H1 (cell line): ENCODE measurements around the gene CACNG8. TPM values are rescaled to one million over a fixed set of nuclear protein-coding genes. Genes with fewer than 3 reads are reported as not detected.

ENCODE experiments used
- CTCF ChIA-PET: fragments of 300-600 bp; sonication (Branson Sonifier 250); formaldehyde crosslinking; loops from one replicate; lab custom pipeline; 2021; ENCODE audit not compliant: partially characterized antibody; lab: Charles Lee
- POLR2A ChIA-PET: fragments of 300-600 bp; sonication (Branson Sonifier 250); formaldehyde crosslinking; loops from one replicate; lab custom pipeline; 2021; ENCODE audit warnings: inconsistent platforms; ENCODE audit not compliant: partially characterized antibody; lab: Charles Lee
- DNase-seq, 2 experiments: peaks; one replicate each; pipeline versions ENCODE4 v3.0.0 to v3.0.0-alpha.2; 2010 to 2022; ENCODE audit warnings: low spot score in 2 of 2, low read depth in 1 of 2, mixed read lengths in 1 of 2
- FAIRE-seq: peaks from 2 replicates; lab custom pipeline; 2011; peaks lifted over from hg19 to GRCh38; lab: Jason Lieb, UNC
- H2AFZ ChIP-seq: 2 replicates; pipeline ENCODE4 v1.8.1; 2012; ENCODE audit warnings: low read length, inconsistent platforms
- H2AK5ac ChIP-seq: 2 replicates; pipeline ENCODE4 v1.6.1; 2013; ENCODE audit warnings: low read depth, low read length
- H2BK120ac ChIP-seq: replicated peaks from 2 replicates; pipeline ENCODE3; 2013; ENCODE audit warnings: low read depth, low read length, inconsistent platforms
- H2BK12ac ChIP-seq: 2 replicates; pipeline ENCODE4 v1.6.1; 2013; ENCODE audit warnings: low read depth, low read length
- H2BK15ac ChIP-seq: 2 replicates; pipeline ENCODE4 v1.6.1; 2013; ENCODE audit warnings: low read length
- H2BK20ac ChIP-seq: 2 replicates; pipeline ENCODE4 v1.6.1; 2013; ENCODE audit warnings: low read length
- H2BK5ac ChIP-seq: 2 replicates; pipeline ENCODE4 v1.6.1; 2013; ENCODE audit warnings: low read depth, low read length
- H3K14ac ChIP-seq: 2 replicates; pipeline ENCODE4 v1.6.1; 2013; ENCODE audit warnings: inconsistent platforms; ENCODE audit not compliant: insufficient read length
- H3K18ac ChIP-seq: 2 replicates; pipeline ENCODE4 v1.6.1; 2013; ENCODE audit warnings: low read length; ENCODE audit errors: extremely low read depth
- H3K23ac ChIP-seq: 2 replicates; pipeline ENCODE4 v1.6.1; 2013; ENCODE audit warnings: inconsistent platforms; ENCODE audit not compliant: insufficient read length
- H3K23me2 ChIP-seq: 2 replicates; pipeline ENCODE4 v1.6.1; 2013; ENCODE audit warnings: low read depth, low read length
- H3K27ac ChIP-seq: 2 replicates; pipeline ENCODE4 v1.6.1; 2011; ENCODE audit warnings: low read depth, low read length, inconsistent platforms
- H3K27me3 ChIP-seq, 4 experiments: replicated peaks in 1 of 4; 1 replicate in 1 of 4; 2 replicates in 3 of 4; pipeline versions ENCODE4 v1.6.1 to v1.8.1; 2011 to 2013; ENCODE audit warnings: low read length in 3 of 4, mild to moderate bottlenecking in 3 of 4, inconsistent platforms in 2 of 4, mixed read lengths in 2 of 4, moderate library complexity in 1 of 4; ENCODE audit not compliant: control insufficient read depth in 3 of 4, insufficient read depth in 3 of 4; ENCODE audit errors: extremely low read depth in 1 of 4
- H3K36me3 ChIP-seq, 4 experiments: 2 replicates each; pipeline versions ENCODE4 v1.6.1 to v1.8.1; 2011 to 2013; ENCODE audit warnings: mild to moderate bottlenecking in 4 of 4, low read length in 3 of 4, moderate library complexity in 2 of 4, control low read depth in 1 of 4, inconsistent platforms in 1 of 4; ENCODE audit not compliant: insufficient read depth in 4 of 4, control insufficient read depth in 2 of 4
- H3K4ac ChIP-seq: replicated peaks from 2 replicates; pipeline ENCODE3; 2013; ENCODE audit warnings: low read length, low read depth, mixed read lengths, inconsistent platforms; ENCODE audit not compliant: insufficient read length
- H3K4me1 ChIP-seq, 4 experiments: replicated peaks in 1 of 4; 1 replicate in 1 of 4; 2 replicates in 3 of 4; pipeline versions ENCODE4 v1.6.1 to v1.8.1; 2011 to 2013; ENCODE audit warnings: low read length in 3 of 4, inconsistent platforms in 2 of 4, mixed read lengths in 1 of 4; ENCODE audit not compliant: insufficient read depth in 4 of 4, control insufficient read depth in 3 of 4
- H3K4me2 ChIP-seq, 2 experiments: 2 replicates each; pipeline versions ENCODE4 v1.6.1 to v1.8.1; 2011 to 2013; ENCODE audit warnings: low read depth in 2 of 2, low read length in 2 of 2, control low read depth in 1 of 2, inconsistent platforms in 1 of 2, mild to moderate bottlenecking in 1 of 2; ENCODE audit not compliant: insufficient read depth in 1 of 2
- H3K4me3 ChIP-seq, 4 experiments: fragments of 200-600, 300-600 bp in 1 of 4; sonication (generic), shearing (Covaris generic), sonication (Bioruptor Twin) in 1 of 4; 2 replicates each; pipeline versions ENCODE4 v1.5.1 to v1.8.1; 2011 to 2016; ENCODE audit warnings: low read length in 4 of 4, low read depth in 3 of 4, control low read depth in 2 of 4, inconsistent platforms in 2 of 4, mild to moderate bottlenecking in 2 of 4, mixed read lengths in 1 of 4, moderate library complexity in 1 of 4; ENCODE audit not compliant: insufficient read depth in 2 of 4; ENCODE audit errors: extremely low read depth in 1 of 4
- H3K56ac ChIP-seq: replicated peaks from 2 replicates; pipeline ENCODE3; 2013; ENCODE audit warnings: low read depth, mild to moderate bottlenecking, mixed read lengths, low read length, inconsistent platforms; ENCODE audit not compliant: insufficient read length
- H3K79me1 ChIP-seq: 2 replicates; pipeline ENCODE4 v1.6.1; 2013; ENCODE audit warnings: low read depth, low read length, control low read depth
- H3K79me2 ChIP-seq, 2 experiments: 2 replicates each; pipeline versions ENCODE4 v1.6.1 to v1.8.1; 2012 to 2013; ENCODE audit warnings: low read length in 2 of 2, mild to moderate bottlenecking in 2 of 2, inconsistent platforms in 1 of 2; ENCODE audit not compliant: insufficient read depth in 2 of 2, control insufficient read depth in 1 of 2
- H3K9ac ChIP-seq, 4 experiments: replicated peaks in 1 of 4; 1 replicate in 1 of 4; 2 replicates in 3 of 4; pipeline versions ENCODE4 v1.6.1 to v1.8.1; 2011 to 2013; ENCODE audit warnings: low read depth in 3 of 4, low read length in 3 of 4, control low read depth in 2 of 4, mild to moderate bottlenecking in 2 of 4, moderate library complexity in 2 of 4, inconsistent platforms in 1 of 4; ENCODE audit errors: extremely low read depth in 1 of 4
- H3K9me3 ChIP-seq, 2 experiments: 2 replicates each; pipeline versions ENCODE4 v1.6.1 to v1.8.1; 2012 to 2013; ENCODE audit warnings: mild to moderate bottlenecking in 2 of 2, moderate library complexity in 2 of 2, control low read depth in 1 of 2, inconsistent platforms in 1 of 2, low read depth in 1 of 2, low read length in 1 of 2, mixed read lengths in 1 of 2; ENCODE audit not compliant: insufficient read depth in 2 of 2
- H4K20me1 ChIP-seq, 2 experiments: replicated peaks in 1 of 2; 2 replicates each; pipeline versions ENCODE3 to v1.8.1; 2011 to 2013; ENCODE audit warnings: inconsistent platforms in 2 of 2, low read length in 2 of 2, mild to moderate bottlenecking in 1 of 2; ENCODE audit not compliant: insufficient read depth in 2 of 2, control insufficient read depth in 1 of 2
- H4K5ac ChIP-seq: 2 replicates; pipeline ENCODE4 v1.6.1; 2013; ENCODE audit warnings: low read length, low read depth, mixed read lengths, inconsistent platforms; ENCODE audit not compliant: insufficient read length
- H4K8ac ChIP-seq: 2 replicates; pipeline ENCODE4 v1.8.0; 2013; ENCODE audit warnings: mild to moderate bottlenecking, moderate library complexity, low read length, inconsistent platforms; ENCODE audit not compliant: insufficient read depth; ENCODE audit errors: extremely low read depth
- H4K91ac ChIP-seq: replicated peaks from 2 replicates; pipeline ENCODE3; 2013; ENCODE audit warnings: low read length, mixed read lengths, inconsistent platforms; ENCODE audit not compliant: insufficient read length
- ASH2L ChIP-seq: fragments of 200-600, 300-600 bp; sonication (generic); IDR thresholded peaks from one replicate; pipeline ENCODE4 v1.7.1; 2017; ENCODE audit warnings: low read length
- HDAC2 ChIP-seq, 2 experiments: fragments of 300-600 bp in 1 of 2; sonication (generic) in 1 of 2; IDR thresholded peaks; 2 replicates each; pipeline ENCODE4 v1.6.1; 2011 to 2012; ENCODE audit warnings: low read depth in 2 of 2, low read length in 2 of 2, mild to moderate bottlenecking in 2 of 2, moderate library complexity in 2 of 2, borderline replicate concordance in 1 of 2, inconsistent platforms in 1 of 2
- KDM4A ChIP-seq: IDR thresholded peaks from one replicate; pipeline ENCODE4 v1.7.1; 2012; ENCODE audit warnings: low read depth, mild to moderate bottlenecking, moderate library complexity, low read length, inconsistent platforms; ENCODE audit not compliant: severe bottlenecking
- MAX ChIP-seq: IDR thresholded peaks from 2 replicates; pipeline ENCODE4 v1.6.1; 2012; ENCODE audit warnings: inconsistent platforms
- NRF1 ChIP-seq: IDR thresholded peaks from 2 replicates; pipeline ENCODE4 v1.6.1; 2011; ENCODE audit warnings: mild to moderate bottlenecking, low read depth, low read length, improper control_type of control experiment
- RAD21 ChIP-seq, 2 experiments: IDR thresholded peaks in 1 of 2; conservative IDR thresholded peaks in 1 of 2; 2 replicates each; pipeline ENCODE4 v1.6.1; 2011; ENCODE audit warnings: low read depth in 2 of 2, low read length in 2 of 2, improper control_type of control experiment in 1 of 2, inconsistent platforms in 1 of 2, mild to moderate bottlenecking in 1 of 2, moderate library complexity in 1 of 2
- RBBP5 ChIP-seq: IDR thresholded peaks from 2 replicates; pipeline ENCODE4 v1.7.1; 2012; ENCODE audit warnings: low read depth, mild to moderate bottlenecking, inconsistent platforms, low read length, moderate library complexity, borderline replicate concordance
- SIN3A ChIP-seq, 2 experiments: IDR thresholded peaks in 1 of 2; conservative IDR thresholded peaks in 1 of 2; 2 replicates each; pipeline ENCODE4 v1.6.1; 2011 to 2012; ENCODE audit warnings: low read length in 2 of 2, improper control_type of control experiment in 1 of 2, low read depth in 1 of 2, mild to moderate bottlenecking in 1 of 2
- SP1 ChIP-seq: IDR thresholded peaks from 2 replicates; pipeline ENCODE4 v1.6.1; 2011; ENCODE audit warnings: low read depth, low read length
- SP4 ChIP-seq: IDR thresholded peaks from 2 replicates; pipeline ENCODE4 v1.6.1; 2012; ENCODE audit warnings: low read length, inconsistent platforms
- TEAD4 ChIP-seq: IDR thresholded peaks from 2 replicates; pipeline ENCODE4 v1.6.1; 2012; ENCODE audit warnings: low read depth, low read length, inconsistent platforms, mixed read lengths
- WGBS, 2 experiments: shearing (Covaris generic) in 1 of 2; methylation state at CpG; one replicate each; pipeline versions ENCODE4 v1.1.6 to v1.1.7; 2013 to 2015; ENCODE audit warnings: low lambda C conversion rate in 2 of 2, mixed read lengths in 2 of 2, inconsistent platforms in 1 of 2, low coverage in 1 of 2, missing lambda C conversion rate in 1 of 2; ENCODE audit not compliant: insufficient replicate concordance in 2 of 2, insufficient coverage in 1 of 2, insufficient read length in 1 of 2; ENCODE audit errors: extremely low coverage in 1 of 2, missing lambda C conversion rate in 1 of 2; 5-methylcytosine and 5-hydroxymethylcytosine counted together
- polyA plus RNA-seq, 7 experiments: library from polyadenylated mRNA; depleted of rRNA in 3 of 7; stranded (reverse) in 5 of 7; unstranded in 2 of 7; fragments of >200 nt in 5 of 7; fragments of 200-250 nt in 2 of 7; gene quantifications; 1 replicate in 5 of 7; 2 replicates in 1 of 7; 4 replicates in 1 of 7; pipeline versions ENCODE4 v1.2.1 to v1.2.3, GENCODE V29; 2011 to 2013; ENCODE audit warnings: missing spikeins in 2 of 7, mixed read lengths in 2 of 7
- total RNA-seq: library from RNA; stranded (reverse); fragmentation: NEBNext Ultra II Directional; extraction: Animal tissue kit (Norgen Biotek cat#: 25700); gene quantifications from 2 replicates; pipeline ENCODE4 v1.2.1, GENCODE V29; 2021

Gene CACNG8
- total and polyA plus RNA-seq, 2 of the 8 experiments (the other 6 are each of a cell fraction or from before 2014, with no cell fraction given) = 0.41 to 4.5 TPM

- H3K4me2 ChIP-seq = peak overlapping the region; percentile 90 to 91
- peak overlapping the region; percentile 49; the same call in 1 of the 2 replicates for H2AK5ac ChIP-seq
- H4K5ac ChIP-seq = no peak overlapping the region
- H3K27me3 ChIP-seq = peaks cover 0 to 3% (median 1%) of the 10 kb centered on the region in 4 experiments; a peak in 2 of 7 replicates
- peak overlapping the region in 2 of 4 experiments; percentile 11 to 64; a peak in 4 of 7 replicates for H3K9ac ChIP-seq
- H2AFZ ChIP-seq = no peak overlapping the region
- H3K36me3 ChIP-seq = peaks cover 0 to 10% (median 8%) of the 10 kb centered on the region in 4 experiments; a peak in 5 of 8 replicates
- no peak overlapping the region for H3K14ac ChIP-seq
- no peak overlapping the region for H3K23ac ChIP-seq
- H3K23me2 ChIP-seq = peaks cover 37% of the 10 kb centered on the region
- H3K56ac ChIP-seq = no peak overlapping the region
- H3K18ac ChIP-seq = peak overlapping the region; percentile 90
- peak overlapping the region; percentile 71 for H2BK120ac ChIP-seq
- no peaks in the 10 kb centered on the region for H4K20me1 ChIP-seq
- H3K27ac ChIP-seq = no peak overlapping the region; the same call in 1 of the 2 replicates
- peaks cover 0 to 15% of the 10 kb centered on the region in 2 experiments; a peak in 1 of 4 replicates for H3K79me2 ChIP-seq
- H2BK12ac ChIP-seq = peak overlapping the region; percentile 90
- no peak overlapping the region for H3K4ac ChIP-seq
- no peaks in the 10 kb centered on the region for H3K9me3 ChIP-seq
- H3K4me3 ChIP-seq = peak overlapping the region; percentile 48 to 88 (median 58)
- FAIRE-seq = no peak
- ChIA-PET CTCF (interaction anchor here (0.6 to 3.6 kb wide), 8 partner anchors 10 to 227 kb away, joined by 3 to 23 read pairs (median 4); no protein-coding TSS in a partner anchor), POLR2A (interaction anchor here (0.6 to 5.6 kb wide), 16 partner anchors 9 to 192 kb away, joined by 3 to 41 read pairs (median 4); partner anchors contain the start of gene MYADM)
- WGBS, 2 experiments = 3% methylated on average over 10 of the region's 10 CpGs; no CpG with 5 or more reads in 1 of the 2 experiments
- H2BK5ac ChIP-seq = peak overlapping the region; percentile 71; the same call in 1 of the 2 replicates
- H4K8ac ChIP-seq = no peak overlapping the region
- peak overlapping the region; percentile 53; the same call in 1 of the 2 replicates for H2BK15ac ChIP-seq
- H2BK20ac ChIP-seq = peak overlapping the region; percentile 61; the same call in 1 of the 2 replicates
- H3K4me1 ChIP-seq = peaks cover 8 to 24% (median 16%) of the 10 kb centered on the region in 4 experiments
- H3K79me1 ChIP-seq = peaks cover 6% of the 10 kb centered on the region; the same call in 1 of the 2 replicates
- DNase-seq = peak in 1 of 2 experiments; percentile 75
- H4K91ac ChIP-seq = peak overlapping the region; percentile 27
- TF ChIP-seq RBBP5 (no peak), HDAC2 (IDR thresholded peaks at IDR 0.05; ENCODE audit: borderline replicate concordance in 1 of 2, low read depth in 2 of 2, low read length in 2 of 2) (0 out of 4 replicates have a peak, but pooled peaks of 1 of the 2 experiments have one; percentile 33), MAX (no peak), NRF1 (no peak), SIN3A (conservative IDR thresholded peaks at IDR 0.05 in 1 of 2, IDR thresholded peaks at IDR 0.05 in 1 of 2; ENCODE audit: low read depth in 1 of 2, low read length in 2 of 2) (0 out of 4 replicates have a peak, but pooled peaks of 1 of the 2 experiments have one; percentile 38), TEAD4 (no peak), RAD21 (IDR thresholded peaks at IDR 0.05 in 1 of 2, conservative IDR thresholded peaks at IDR 0.05 in 1 of 2; ENCODE audit: low read depth in 2 of 2, low read length in 2 of 2) (no peak), ASH2L (no peak), SP4 (no peak), SP1 (0 out of 2 replicates have a peak, but pooled peaks have one; percentile 48), KDM4A (no peak)
Measured at GRCh38 chr19:53960187-53960586, 2.5 kb upstream of the CACNG8 start.
